H9 (cell line): Measurements from ENCODE around the gene DNTT. TPM values are rescaled to one million over a fixed set of nuclear protein-coding genes. Genes with fewer than 3 reads are reported as not detected.

Source experiments
- DNase-seq: peaks from one replicate; pipeline ENCODE4 v3.0.0-alpha.2; 2017
- H2AFZ ChIP-seq: one replicate; pipeline ENCODE4 v1.6.1; 2013; ENCODE audit warnings: mild to moderate bottlenecking, low read length, control low read depth, moderate library complexity
- H2AK5ac ChIP-seq: 2 replicates; pipeline ENCODE4 v1.6.1; 2013; ENCODE audit warnings: low read length, control low read depth, mixed read lengths; ENCODE audit not compliant: insufficient read length
- H2BK120ac ChIP-seq: one replicate; pipeline ENCODE4 v1.6.1; 2013; ENCODE audit warnings: low read depth, mild to moderate bottlenecking, low read length, control low read depth, inconsistent platforms; ENCODE audit not compliant: poor library complexity, severe bottlenecking
- H2BK12ac ChIP-seq: 2 replicates; pipeline ENCODE4 v1.6.1; 2013; ENCODE audit warnings: low read length, control low read depth, mixed read lengths, low read depth; ENCODE audit not compliant: insufficient read length
- H2BK15ac ChIP-seq: 2 replicates; pipeline ENCODE4 v1.6.1; 2013; ENCODE audit warnings: low read depth, low read length, control low read depth
- H2BK20ac ChIP-seq: one replicate; pipeline ENCODE4 v1.6.1; 2013; ENCODE audit warnings: low read depth, mild to moderate bottlenecking, low read length, control low read depth, inconsistent platforms; ENCODE audit not compliant: poor library complexity, severe bottlenecking
- H2BK5ac ChIP-seq: 2 replicates; pipeline ENCODE4 v1.6.1; 2013; ENCODE audit warnings: low read length, control low read depth, mixed read lengths; ENCODE audit not compliant: insufficient read length
- H3K14ac ChIP-seq: 2 replicates; pipeline ENCODE4 v1.6.1; 2013; ENCODE audit warnings: low read length, control low read depth; ENCODE audit not compliant: insufficient read depth
- H3K18ac ChIP-seq: 2 replicates; pipeline ENCODE4 v1.6.1; 2013; ENCODE audit warnings: low read depth, mild to moderate bottlenecking, mixed read lengths, low read length, control low read depth; ENCODE audit not compliant: insufficient read length
- H3K23ac ChIP-seq: 2 replicates; pipeline ENCODE4 v1.6.1; 2013; ENCODE audit warnings: low read length, control low read depth, mixed read lengths, low read depth; ENCODE audit not compliant: insufficient read length
- H3K23me2 ChIP-seq: 2 replicates; pipeline ENCODE4 v1.6.1; 2013; ENCODE audit warnings: low read depth, mild to moderate bottlenecking, mixed read lengths, low read length, control low read depth; ENCODE audit not compliant: insufficient read length, poor library complexity, severe bottlenecking
- H3K27ac ChIP-seq: 2 replicates; pipeline ENCODE4 v1.5.1; 2013; ENCODE audit warnings: low read length, control low read depth, mixed read lengths, low read depth; ENCODE audit not compliant: insufficient read length
- H3K27me3 ChIP-seq: 2 replicates; pipeline ENCODE4 v1.6.1; 2013; ENCODE audit warnings: low read length, control low read depth, inconsistent platforms; ENCODE audit not compliant: insufficient read depth
- H3K4ac ChIP-seq: 2 replicates; pipeline ENCODE4 v1.6.1; 2013; ENCODE audit warnings: low read depth, mild to moderate bottlenecking, control low read depth, inconsistent platforms, low read length, moderate library complexity
- H3K4me1 ChIP-seq: 2 replicates; pipeline ENCODE4 v1.6.1; 2013; ENCODE audit warnings: low read length, control low read depth, inconsistent platforms; ENCODE audit not compliant: insufficient read depth
- H3K4me2 ChIP-seq: 2 replicates; pipeline ENCODE4 v1.6.1; 2013; ENCODE audit warnings: low read length, control low read depth, mixed read lengths; ENCODE audit not compliant: insufficient read length, insufficient read depth
- H3K56ac ChIP-seq: 2 replicates; pipeline ENCODE4 v1.6.1; 2013; ENCODE audit warnings: low read depth, mild to moderate bottlenecking, mixed read lengths, low read length, control low read depth; ENCODE audit not compliant: insufficient read length
- H3K79me1 ChIP-seq: 2 replicates; pipeline ENCODE4 v1.6.1; 2013; ENCODE audit warnings: low read depth, mild to moderate bottlenecking, moderate library complexity, low read length, control low read depth, inconsistent platforms; ENCODE audit not compliant: insufficient read depth, poor library complexity, severe bottlenecking
- H3K79me2 ChIP-seq: 2 replicates; pipeline ENCODE4 v1.6.1; 2013; ENCODE audit warnings: low read length, control low read depth, inconsistent platforms; ENCODE audit not compliant: insufficient read depth
- H3K9ac ChIP-seq: 2 replicates; pipeline ENCODE4 v1.6.1; 2013; ENCODE audit warnings: low read length, control low read depth, mixed read lengths; ENCODE audit not compliant: insufficient read length; ENCODE audit errors: extremely low read depth
- H3K9me3 ChIP-seq: one replicate; pipeline ENCODE4 v1.6.1; 2013; ENCODE audit warnings: low read depth, low read length, inconsistent platforms; ENCODE audit not compliant: control insufficient read depth
- H3T11ph ChIP-seq: one replicate; pipeline ENCODE4 v1.6.1; 2013; ENCODE audit warnings: mild to moderate bottlenecking, low read length, control low read depth, inconsistent platforms
- H4K20me1 ChIP-seq: one replicate; pipeline ENCODE4 v1.6.1; 2013; ENCODE audit not compliant: control insufficient read depth, insufficient read length, insufficient read depth
- H4K5ac ChIP-seq: 2 replicates; pipeline ENCODE4 v1.6.1; 2013; ENCODE audit warnings: low read depth, mild to moderate bottlenecking, mixed read lengths, low read length, control low read depth; ENCODE audit not compliant: insufficient read length
- H4K8ac ChIP-seq: replicated peaks from 2 replicates; pipeline ENCODE4 v1.6.1; 2013; ENCODE audit warnings: low read length, control low read depth, mixed read lengths, low read depth; ENCODE audit not compliant: insufficient read length
- H4K91ac ChIP-seq: 2 replicates; pipeline ENCODE4 v1.6.1; 2013; ENCODE audit warnings: low read depth, mild to moderate bottlenecking, moderate library complexity, mixed read lengths, low read length, control low read depth; ENCODE audit not compliant: insufficient read length
- H3K27ac Mint-ChIP-seq, 3 experiments: 2 replicates in 2 of 3; 3 replicates in 1 of 3; pipeline ENCODE4 v1.8.0; 2020 to 2021; ENCODE audit warnings: mixed read lengths in 3 of 3, mild to moderate bottlenecking in 1 of 3, moderate library complexity in 1 of 3
- H3K27me3 Mint-ChIP-seq: 2 replicates; pipeline ENCODE4 v1.8.0; 2021; ENCODE audit warnings: low read depth, mild to moderate bottlenecking, moderate library complexity, mixed read lengths
- H3K36me3 Mint-ChIP-seq, 3 experiments: 2 replicates in 2 of 3; 3 replicates in 1 of 3; pipeline ENCODE4 v1.8.0; 2020 to 2021; ENCODE audit warnings: low read depth in 3 of 3, mixed read lengths in 3 of 3; ENCODE audit not compliant: insufficient read depth in 1 of 3
- H3K4me1 Mint-ChIP-seq, 2 experiments: 2 replicates each; pipeline ENCODE4 v1.8.0; 2020; ENCODE audit warnings: mixed read lengths in 2 of 2
- H3K4me3 Mint-ChIP-seq, 2 experiments: 2 replicates in 1 of 2; 3 replicates in 1 of 2; pipeline ENCODE4 v1.8.0; 2020 to 2021; ENCODE audit warnings: mild to moderate bottlenecking in 2 of 2, mixed read lengths in 2 of 2, moderate library complexity in 1 of 2
- H3K9me3 Mint-ChIP-seq, 2 experiments: 2 replicates in 1 of 2; 3 replicates in 1 of 2; pipeline ENCODE4 v1.8.0; 2020; ENCODE audit warnings: mild to moderate bottlenecking in 2 of 2, mixed read lengths in 2 of 2, moderate library complexity in 1 of 2
- WGBS: extraction: QIAGEN DNeasy Blood & Tissue Kit; methylation state at CpG from one replicate; pipeline ENCODE4 v1.1.7; 2013; ENCODE audit warnings: missing lambda C conversion rate, low lambda C conversion rate, mixed read lengths; ENCODE audit not compliant: insufficient read length; ENCODE audit errors: extremely low coverage; 5-methylcytosine and 5-hydroxymethylcytosine counted together
- total RNA-seq: library from RNA; stranded (reverse); gene quantifications from 2 replicates; pipeline ENCODE4 v1.2.1, GENCODE V29; 2021
- TF ChIP-seq, protein P1 (sequence below): fragments of 200-600 bp; sonication (generic); conservative IDR thresholded peaks from 3 replicates; pipeline ENCODE4 v1.8.0; 2021; ENCODE audit warnings: antibody characterized with exemption, mild to moderate bottlenecking

Gene DNTT
- total RNA-seq, 1 experiment from 2014 or later: not detected

DNA sequence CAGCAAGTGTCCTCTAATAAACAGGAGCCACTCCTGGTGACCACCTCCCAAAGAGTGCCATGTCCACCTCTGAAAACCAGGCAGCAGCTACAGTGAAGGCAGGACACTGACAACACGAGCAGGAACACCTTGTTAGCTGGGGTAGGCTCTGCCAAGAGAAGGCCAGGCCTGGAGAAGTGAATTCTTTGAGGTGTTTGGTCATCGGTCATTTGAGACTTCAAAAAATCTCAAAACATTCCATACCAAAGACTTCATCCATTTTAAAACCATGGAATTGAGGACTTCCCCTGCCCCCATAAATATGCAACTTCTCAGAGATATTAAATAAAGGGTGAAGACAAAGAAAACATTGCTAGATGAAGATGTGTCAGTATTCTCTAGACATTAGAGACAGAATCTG, 82.9 kb downstream of the DNTT start:
- Histone ChIP-seq H3K23ac (no peak overlapping the region), H3K9me3 (no peaks in the 10 kb centered on the region), H2BK5ac (no peak overlapping the region), H4K91ac (no peak overlapping the region), H2AK5ac (no peak overlapping the region), H3K14ac (no peak overlapping the region), H3K4me2 (no peak overlapping the region), H4K5ac (no peak overlapping the region), H3K27me3 (no peaks in the 10 kb centered on the region), H3K56ac (no peak overlapping the region), H3K79me2 (no peaks in the 10 kb centered on the region), H3K23me2 (no peaks in the 10 kb centered on the region), H3K79me1 (no peaks in the 10 kb centered on the region), H2BK20ac (no peak overlapping the region), H3K27ac (no peak overlapping the region), H2BK12ac (no peak overlapping the region), H2AFZ (no peak overlapping the region), H2BK15ac (no peak overlapping the region), H4K8ac (no peak overlapping the region), H4K20me1 (no peaks in the 10 kb centered on the region), H3T11ph (no peak overlapping the region), H3K9ac (no peak overlapping the region), H3K18ac (no peak overlapping the region), H3K4ac (no peak overlapping the region), H2BK120ac (no peak overlapping the region), H3K4me1 (no peaks in the 10 kb centered on the region)
- no CpG with 5 or more reads among the region's 2 CpGs for WGBS
- TF ChIP-seq, protein P1, sequence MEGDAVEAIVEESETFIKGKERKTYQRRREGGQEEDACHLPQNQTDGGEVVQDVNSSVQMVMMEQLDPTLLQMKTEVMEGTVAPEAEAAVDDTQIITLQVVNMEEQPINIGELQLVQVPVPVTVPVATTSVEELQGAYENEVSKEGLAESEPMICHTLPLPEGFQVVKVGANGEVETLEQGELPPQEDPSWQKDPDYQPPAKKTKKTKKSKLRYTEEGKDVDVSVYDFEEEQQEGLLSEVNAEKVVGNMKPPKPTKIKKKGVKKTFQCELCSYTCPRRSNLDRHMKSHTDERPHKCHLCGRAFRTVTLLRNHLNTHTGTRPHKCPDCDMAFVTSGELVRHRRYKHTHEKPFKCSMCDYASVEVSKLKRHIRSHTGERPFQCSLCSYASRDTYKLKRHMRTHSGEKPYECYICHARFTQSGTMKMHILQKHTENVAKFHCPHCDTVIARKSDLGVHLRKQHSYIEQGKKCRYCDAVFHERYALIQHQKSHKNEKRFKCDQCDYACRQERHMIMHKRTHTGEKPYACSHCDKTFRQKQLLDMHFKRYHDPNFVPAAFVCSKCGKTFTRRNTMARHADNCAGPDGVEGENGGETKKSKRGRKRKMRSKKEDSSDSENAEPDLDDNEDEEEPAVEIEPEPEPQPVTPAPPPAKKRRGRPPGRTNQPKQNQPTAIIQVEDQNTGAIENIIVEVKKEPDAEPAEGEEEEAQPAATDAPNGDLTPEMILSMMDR: no peak
- Mint-ChIP-seq H3K4me1 (no peaks in the 10 kb centered on the region), H3K9me3 (no peaks in the 10 kb centered on the region; a peak in 1 of 5 replicates), H3K36me3 (no peaks in the 10 kb centered on the region), H3K4me3 (no peak overlapping the region), H3K27ac (no peak overlapping the region), H3K27me3 (peaks cover 7% of the 10 kb centered on the region)
- DNase-seq: no peak
